ENCODE data around the gene MLST8.

The MLST8 gene

DNA sequence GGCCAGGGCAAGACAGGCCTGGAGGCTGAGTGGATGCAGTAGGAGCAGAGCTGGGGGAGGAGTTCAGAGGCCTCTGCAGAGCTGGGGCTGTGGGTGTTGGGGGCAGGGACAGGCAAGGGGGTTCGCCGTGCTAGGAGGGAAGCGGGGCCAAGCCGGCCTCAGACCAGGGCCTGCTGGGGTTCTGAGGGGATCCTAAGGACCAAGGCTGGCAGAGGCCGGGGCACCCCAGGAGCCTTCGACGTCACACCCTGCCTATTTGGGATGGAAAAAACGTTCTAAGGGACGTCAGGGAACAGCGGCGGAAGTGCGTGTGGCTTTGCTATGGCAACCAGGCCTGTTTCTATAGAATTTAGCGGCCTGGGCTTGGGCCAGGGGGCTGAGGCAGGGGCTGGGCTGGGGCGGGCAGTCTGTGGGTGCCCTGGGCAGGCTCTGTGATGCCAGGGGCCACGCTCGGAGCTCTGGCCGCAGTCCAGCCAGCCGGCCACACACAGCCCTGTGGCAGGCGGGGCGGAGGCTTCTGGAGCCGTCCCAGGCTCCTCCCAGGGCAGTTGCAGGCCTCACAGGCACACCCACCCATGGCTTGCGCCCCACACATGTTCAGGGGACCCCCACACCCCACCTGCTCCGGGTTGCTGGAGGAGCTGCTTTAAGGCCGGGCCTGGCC, 45.9 kb upstream of the MLST8 start:
- no peak for DNase-seq (ENCODE audit: low read depth)
- no peak overlapping the region for H3K4me3 ChIP-seq (ENCODE audit: control insufficient read depth, low read depth, low read length)
- TF ChIP-seq, protein P1, sequence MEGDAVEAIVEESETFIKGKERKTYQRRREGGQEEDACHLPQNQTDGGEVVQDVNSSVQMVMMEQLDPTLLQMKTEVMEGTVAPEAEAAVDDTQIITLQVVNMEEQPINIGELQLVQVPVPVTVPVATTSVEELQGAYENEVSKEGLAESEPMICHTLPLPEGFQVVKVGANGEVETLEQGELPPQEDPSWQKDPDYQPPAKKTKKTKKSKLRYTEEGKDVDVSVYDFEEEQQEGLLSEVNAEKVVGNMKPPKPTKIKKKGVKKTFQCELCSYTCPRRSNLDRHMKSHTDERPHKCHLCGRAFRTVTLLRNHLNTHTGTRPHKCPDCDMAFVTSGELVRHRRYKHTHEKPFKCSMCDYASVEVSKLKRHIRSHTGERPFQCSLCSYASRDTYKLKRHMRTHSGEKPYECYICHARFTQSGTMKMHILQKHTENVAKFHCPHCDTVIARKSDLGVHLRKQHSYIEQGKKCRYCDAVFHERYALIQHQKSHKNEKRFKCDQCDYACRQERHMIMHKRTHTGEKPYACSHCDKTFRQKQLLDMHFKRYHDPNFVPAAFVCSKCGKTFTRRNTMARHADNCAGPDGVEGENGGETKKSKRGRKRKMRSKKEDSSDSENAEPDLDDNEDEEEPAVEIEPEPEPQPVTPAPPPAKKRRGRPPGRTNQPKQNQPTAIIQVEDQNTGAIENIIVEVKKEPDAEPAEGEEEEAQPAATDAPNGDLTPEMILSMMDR (IDR thresholded peaks at IDR 0.05; ENCODE audit: control insufficient read depth, insufficient read depth, low read depth, low read length, missing control alignments) = no peak

DNA sequence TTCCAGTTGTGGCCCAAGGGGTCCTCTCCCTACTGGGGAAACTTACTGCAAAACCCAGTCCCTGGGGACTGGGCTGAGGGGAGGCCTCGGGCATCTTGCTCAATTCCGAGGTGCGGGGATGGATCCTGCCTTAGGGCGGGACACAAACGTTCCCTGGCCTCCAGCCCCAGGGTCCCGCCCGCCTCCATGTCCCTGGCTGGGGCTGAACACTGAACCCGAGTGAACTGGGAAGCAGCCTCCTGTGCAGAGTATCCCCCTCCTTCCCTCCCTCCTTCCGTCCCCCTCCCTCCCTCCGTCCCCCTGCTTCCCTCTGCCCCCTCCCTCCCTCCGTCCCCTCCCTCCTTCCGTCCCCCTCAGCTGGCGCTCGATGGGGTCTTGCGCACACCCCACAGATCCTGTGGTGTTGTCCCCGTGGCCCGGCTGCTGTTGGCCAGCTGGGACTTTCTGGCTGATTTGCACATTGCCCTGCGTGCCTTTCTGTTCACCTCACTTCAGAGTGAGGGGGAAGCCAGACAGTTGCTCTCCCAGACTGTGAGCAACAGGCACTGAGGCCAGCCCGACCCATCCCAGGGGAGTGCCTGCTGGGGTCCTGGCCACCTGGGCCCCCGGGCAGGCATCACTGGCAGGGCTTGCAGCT, 44.2 kb upstream of the MLST8 start:
- no peak overlapping the region for H3K4me3 ChIP-seq (ENCODE audit: control insufficient read depth, low read depth, low read length)
- DNase-seq (ENCODE audit: low read depth) = no peak
- TF ChIP-seq, protein P1 (IDR thresholded peaks at IDR 0.05; ENCODE audit: control insufficient read depth, insufficient read depth, low read depth, low read length, missing control alignments) = no peak

DNA sequence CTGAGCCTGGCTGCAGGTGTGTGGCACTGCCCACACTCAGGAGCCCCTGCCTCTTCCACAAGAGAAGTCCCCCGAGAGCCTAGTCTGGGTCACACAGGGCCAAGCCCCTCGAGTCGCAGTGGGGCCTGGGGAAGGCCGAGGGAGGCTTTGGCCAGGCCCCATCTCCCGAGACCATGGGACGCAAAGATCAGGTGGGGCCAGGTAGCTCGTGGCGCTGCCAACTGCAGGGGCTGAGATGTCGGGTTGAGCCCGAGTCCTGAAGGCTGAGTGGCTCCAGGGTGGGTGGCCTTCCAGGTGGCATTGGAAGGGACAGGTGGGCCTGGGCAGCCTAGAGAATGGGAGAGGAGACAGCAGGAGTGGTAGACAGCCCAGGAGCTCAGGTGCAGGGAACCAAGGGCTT, 43.3 kb upstream of the MLST8 start:
- DNase-seq (ENCODE audit: low read depth) = no peak
- TF ChIP-seq, protein P1 (IDR thresholded peaks at IDR 0.05; ENCODE audit: control insufficient read depth, insufficient read depth, low read depth, low read length, missing control alignments) = no peak

DNA sequence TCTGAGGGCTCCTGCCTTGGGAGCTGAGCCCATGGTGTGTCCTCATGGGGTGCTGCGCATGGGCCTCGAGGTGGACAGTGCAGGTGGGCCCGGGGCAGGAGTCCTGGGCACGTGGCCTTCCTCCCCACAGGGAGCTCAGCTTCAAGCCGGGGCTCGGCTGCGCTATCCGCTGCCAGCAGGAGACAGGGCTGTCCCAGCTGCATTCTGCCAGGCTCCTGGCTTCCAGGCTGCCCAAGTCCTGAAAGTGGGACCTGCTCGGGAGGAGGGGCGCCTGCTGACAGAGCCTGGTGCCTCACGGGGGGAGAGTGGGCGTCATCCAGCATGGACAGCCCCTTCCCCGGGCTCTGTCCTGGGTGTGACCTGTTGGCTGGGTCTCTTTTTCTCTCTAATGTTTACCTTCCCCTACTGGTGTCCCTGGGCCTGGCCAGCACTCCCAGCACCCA, 42.6 kb upstream of the MLST8 start:
- DNase-seq (ENCODE audit: low read depth) = no peak
- TF ChIP-seq, protein P1 (IDR thresholded peaks at IDR 0.05; ENCODE audit: control insufficient read depth, insufficient read depth, low read depth, low read length, missing control alignments) = no peak
- H3K4me3 ChIP-seq (ENCODE audit: control insufficient read depth, low read depth, low read length) = no peak overlapping the region

More for the DNA sequence above, 43.3 kb upstream of the MLST8 start:
- no peak overlapping the region for H3K4me3 ChIP-seq (ENCODE audit: control insufficient read depth, low read depth, low read length)

DNA sequence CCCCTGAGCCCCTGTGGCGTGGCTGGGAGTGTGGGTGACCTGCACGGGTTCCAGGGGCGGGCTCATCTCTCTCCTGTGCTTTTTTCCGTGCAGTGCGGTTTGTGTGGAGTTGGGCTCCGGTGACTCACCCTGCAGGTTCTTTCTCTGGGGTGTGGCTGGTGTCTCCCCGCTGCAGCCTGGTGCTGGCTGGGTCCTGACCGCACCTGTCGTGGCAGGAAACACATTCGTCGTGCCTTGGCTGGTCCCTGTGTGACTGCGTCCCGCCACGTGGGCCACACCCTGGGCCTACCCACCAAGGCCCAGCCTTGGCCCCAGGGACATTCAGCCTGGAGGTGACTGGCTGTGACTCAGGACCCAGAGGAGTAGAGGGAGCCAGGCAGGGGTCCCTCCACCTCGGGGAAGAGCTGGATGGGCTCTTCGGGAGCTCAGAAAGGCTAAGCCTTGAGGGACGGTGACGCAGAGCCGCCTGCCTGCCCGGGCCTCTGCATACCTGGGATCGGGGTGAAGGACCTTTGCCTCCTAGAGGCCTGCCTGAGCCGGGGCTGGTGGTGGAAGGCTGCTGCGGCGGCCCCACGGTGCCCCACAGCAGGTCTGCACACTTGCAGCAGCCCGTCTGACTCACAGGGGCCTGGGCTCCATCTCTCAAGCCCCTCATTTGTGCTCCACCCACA, 41.9 kb upstream of the MLST8 start:
- no peak for DNase-seq (ENCODE audit: low read depth)
- no peak overlapping the region for H3K4me3 ChIP-seq (ENCODE audit: control insufficient read depth, low read depth, low read length)
- TF ChIP-seq, protein P1 (IDR thresholded peaks at IDR 0.05; ENCODE audit: control insufficient read depth, insufficient read depth, low read depth, low read length, missing control alignments) = no peak

DNA sequence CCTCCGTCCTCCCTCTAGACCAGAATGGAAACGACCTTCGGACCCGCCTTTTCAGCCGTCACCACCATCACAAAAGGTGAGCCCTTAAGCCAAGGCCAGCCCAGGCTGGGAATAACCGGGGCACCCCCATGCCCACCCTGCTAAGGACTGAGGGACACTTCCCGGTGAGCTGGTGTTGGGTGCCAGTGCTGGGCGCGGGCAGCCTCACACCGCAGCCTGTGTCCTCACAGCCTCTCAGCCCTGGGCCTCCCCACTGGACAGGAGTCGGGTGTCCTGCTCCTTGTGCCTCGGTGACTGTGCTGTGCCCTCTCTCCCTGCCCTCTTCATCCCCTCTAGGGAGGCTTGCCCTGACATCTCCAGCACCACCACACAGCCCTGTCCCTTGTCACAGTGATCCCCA, 39.4 kb upstream of the MLST8 start:
- DNase-seq (ENCODE audit: low read depth) = no peak
- TF ChIP-seq, protein P1 (IDR thresholded peaks at IDR 0.05; ENCODE audit: control insufficient read depth, insufficient read depth, low read depth, low read length, missing control alignments) = no peak
- no peak overlapping the region for H3K4me3 ChIP-seq (ENCODE audit: control insufficient read depth, low read depth, low read length)
